ENCODE data around the gene IFITM10. TPM values are rescaled to one million over a fixed set of nuclear protein-coding genes. Genes with fewer than 3 reads are reported as not detected.

The IFITM10 gene
- total RNA-seq, 1 experiment from 2014 or later, result 0.59 TPM

DNA sequence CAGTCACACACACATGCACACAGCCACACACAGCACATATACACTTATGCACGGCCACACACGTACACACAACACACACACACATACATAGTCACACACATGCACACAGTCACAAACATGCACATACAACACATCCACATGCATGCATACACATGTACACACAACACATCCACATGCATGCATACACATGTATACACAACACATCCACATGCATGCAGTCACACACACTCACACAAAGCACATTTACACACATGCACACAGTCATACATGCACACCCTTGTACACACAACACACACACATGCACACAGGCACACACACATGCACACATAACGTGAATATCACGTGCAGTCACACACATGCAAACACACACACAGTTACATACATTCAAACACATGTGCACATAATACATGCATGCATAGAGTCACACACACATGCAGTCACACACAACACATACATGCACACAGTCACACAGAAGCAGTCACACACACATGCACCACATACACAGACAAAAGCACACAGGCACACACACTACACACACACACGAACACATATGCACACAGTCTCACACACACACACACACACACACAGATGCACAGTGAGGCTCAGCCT, 18.8 kb downstream of the IFITM10 start:
- Histone ChIP-seq H4K8ac (replicated peaks; ENCODE audit: insufficient read length, low read depth, low read length) (no peak overlapping the region), H3K4ac (ENCODE audit: low read depth, low read length) (no peak overlapping the region), H4K20me1 (ENCODE audit: control insufficient read depth, insufficient read depth, insufficient read length) (no peaks in the 10 kb centered on the region), H3K27ac (ENCODE audit: insufficient read length, low read depth, low read length) (no peak overlapping the region), H3K18ac (ENCODE audit: insufficient read length, low read depth, low read length) (no peak overlapping the region), H2AFZ (ENCODE audit: low read length) (no peak overlapping the region), H3K23ac (ENCODE audit: insufficient read length, low read depth, low read length) (no peak overlapping the region), H3K79me1 (ENCODE audit: insufficient read depth, low read depth, low read length, poor library complexity, severe bottlenecking) (no peaks in the 10 kb centered on the region), H2BK20ac (ENCODE audit: low read depth, low read length, poor library complexity, severe bottlenecking) (no peak overlapping the region), H2AK5ac (ENCODE audit: insufficient read length, low read length) (no peak overlapping the region), H3K4me1 (ENCODE audit: insufficient read depth, low read length) (no peaks in the 10 kb centered on the region), H2BK120ac (ENCODE audit: low read depth, low read length, poor library complexity, severe bottlenecking) (no peak overlapping the region), H3K79me2 (ENCODE audit: insufficient read depth, low read length) (no peaks in the 10 kb centered on the region), H3K23me2 (ENCODE audit: insufficient read length, low read depth, low read length, poor library complexity, severe bottlenecking) (no peaks in the 10 kb centered on the region), H3K14ac (ENCODE audit: insufficient read depth, low read length) (no peak overlapping the region), H2BK5ac (ENCODE audit: insufficient read length, low read length) (no peak overlapping the region), H2BK12ac (ENCODE audit: insufficient read length, low read depth, low read length) (no peak overlapping the region), H3K56ac (ENCODE audit: insufficient read length, low read depth, low read length) (no peak overlapping the region), H3K27me3 (ENCODE audit: insufficient read depth, low read length) (no peaks in the 10 kb centered on the region; the same call in 1 of the 2 replicates), H4K5ac (ENCODE audit: insufficient read length, low read depth, low read length) (no peak overlapping the region), H3K9me3 (ENCODE audit: control insufficient read depth, low read depth, low read length) (no peaks in the 10 kb centered on the region), H3T11ph (ENCODE audit: low read length) (no peak overlapping the region), H4K91ac (ENCODE audit: insufficient read length, low read depth, low read length) (no peak overlapping the region), H3K4me2 (ENCODE audit: insufficient read depth, insufficient read length, low read length) (no peak overlapping the region), H3K9ac (ENCODE audit: extremely low read depth, insufficient read length, low read length) (no peak overlapping the region), H2BK15ac (ENCODE audit: low read depth, low read length) (no peak overlapping the region)
- Mint-ChIP-seq H3K27ac (peak overlapping the region in 1 of 3 experiments; percentile 61; a peak in 1 of 7 replicates), H3K4me1 (peaks cover 2 to 3% of the 10 kb centered on the region in 2 experiments; a peak in 2 of 4 replicates), H3K4me3 (no peak overlapping the region), H3K9me3 (peaks cover 4 to 17% of the 10 kb centered on the region in 2 experiments), H3K27me3 (ENCODE audit: low read depth) (peaks cover 94% of the 10 kb centered on the region), H3K36me3 (ENCODE audit: insufficient read depth in 1 of 3, low read depth in 3 of 3) (no peaks in the 10 kb centered on the region; a peak in 1 of 7 replicates)
- TF ChIP-seq, protein P1, sequence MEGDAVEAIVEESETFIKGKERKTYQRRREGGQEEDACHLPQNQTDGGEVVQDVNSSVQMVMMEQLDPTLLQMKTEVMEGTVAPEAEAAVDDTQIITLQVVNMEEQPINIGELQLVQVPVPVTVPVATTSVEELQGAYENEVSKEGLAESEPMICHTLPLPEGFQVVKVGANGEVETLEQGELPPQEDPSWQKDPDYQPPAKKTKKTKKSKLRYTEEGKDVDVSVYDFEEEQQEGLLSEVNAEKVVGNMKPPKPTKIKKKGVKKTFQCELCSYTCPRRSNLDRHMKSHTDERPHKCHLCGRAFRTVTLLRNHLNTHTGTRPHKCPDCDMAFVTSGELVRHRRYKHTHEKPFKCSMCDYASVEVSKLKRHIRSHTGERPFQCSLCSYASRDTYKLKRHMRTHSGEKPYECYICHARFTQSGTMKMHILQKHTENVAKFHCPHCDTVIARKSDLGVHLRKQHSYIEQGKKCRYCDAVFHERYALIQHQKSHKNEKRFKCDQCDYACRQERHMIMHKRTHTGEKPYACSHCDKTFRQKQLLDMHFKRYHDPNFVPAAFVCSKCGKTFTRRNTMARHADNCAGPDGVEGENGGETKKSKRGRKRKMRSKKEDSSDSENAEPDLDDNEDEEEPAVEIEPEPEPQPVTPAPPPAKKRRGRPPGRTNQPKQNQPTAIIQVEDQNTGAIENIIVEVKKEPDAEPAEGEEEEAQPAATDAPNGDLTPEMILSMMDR (conservative IDR thresholded peaks at IDR 0.05), result no peak
- no peak for DNase-seq
- no CpG with 5 or more reads among the region's 5 CpGs for WGBS (ENCODE audit: extremely low coverage, insufficient read length, low lambda C conversion rate)

All from H9 (cell line).